SK-N-SH (cell line): ENCODE results near the gene IGFBPL1. TPM values are rescaled to one million over a fixed set of nuclear protein-coding genes. Genes with fewer than 3 reads are reported as not detected.

Experiments used
- CTCF ChIA-PET: fragments of 300-600, 350-600 bp; formaldehyde crosslinking; extraction: SDS; loops from one replicate; lab custom pipeline; 2021; lab: Yijun Ruan, JAX
- POLR2A ChIA-PET: fragments of 350-600 bp; sonication (Branson Sonifier 250); formaldehyde crosslinking; extraction: SDS; loops from one replicate; lab custom pipeline; 2020; ENCODE audit warnings: antibody characterized with exemption, inconsistent platforms; lab: Yijun Ruan, JAX
- DNase-seq: peaks from one replicate; pipeline ENCODE4 v3.0.0; 2012
- H2AFZ ChIP-seq: fragments of 200-600 bp; sonication (generic); 2 replicates; pipeline ENCODE4 v1.8.1; 2016; ENCODE audit warnings: antibody characterized with exemption, mild to moderate bottlenecking, low read depth
- H3F3A ChIP-seq: fragments of 200-600 bp; sonication (generic); replicated peaks from 2 replicates; pipeline ENCODE3; 2016; ENCODE audit warnings: antibody characterized with exemption, mild to moderate bottlenecking; ENCODE audit not compliant: insufficient read depth
- H3K27ac ChIP-seq, 2 experiments: fragments of 200-500 bp in 1 of 2; fragments of 200-600 bp in 1 of 2; sonication (Bioruptor generic) in 1 of 2; sonication (generic), shearing (Covaris generic) in 1 of 2; 2 replicates each; pipeline versions ENCODE4 v1.5.1 to v1.6.1; 2014 to 2016; ENCODE audit warnings: low read depth in 2 of 2, inconsistent platforms in 1 of 2, low read length in 1 of 2, mild to moderate bottlenecking in 1 of 2, mixed read lengths in 1 of 2
- H3K27me3 ChIP-seq: fragments of 200-600 bp; sonication (generic), shearing (Covaris generic); 2 replicates; pipeline ENCODE4 v1.6.1; 2016; ENCODE audit warnings: mixed run types; ENCODE audit not compliant: insufficient read depth
- H3K36me3 ChIP-seq, 2 experiments: fragments of 200-500 bp in 1 of 2; fragments of 200-600 bp in 1 of 2; sonication (Bioruptor generic) in 1 of 2; sonication (generic) in 1 of 2; replicated peaks in 1 of 2; 2 replicates each; pipeline versions ENCODE3 to v1.5.1; 2014 to 2016; ENCODE audit warnings: low read length in 1 of 2, mild to moderate bottlenecking in 1 of 2; ENCODE audit not compliant: insufficient read depth in 2 of 2, control insufficient read depth in 1 of 2
- H3K4me1 ChIP-seq, 2 experiments: fragments of 200-500 bp in 1 of 2; fragments of 200-600 bp in 1 of 2; sonication (Bioruptor generic) in 1 of 2; sonication (generic), shearing (Covaris generic) in 1 of 2; 2 replicates each; pipeline versions ENCODE4 v1.5.1 to v1.6.1; 2014 to 2016; ENCODE audit warnings: low read depth in 1 of 2, low read length in 1 of 2, mixed run types in 1 of 2; ENCODE audit not compliant: insufficient read depth in 2 of 2, control insufficient read depth in 1 of 2
- H3K4me2 ChIP-seq: fragments of 200-600 bp; sonication (generic), shearing (Covaris generic); 2 replicates; pipeline ENCODE4 v1.6.1; 2017; ENCODE audit warnings: mixed run types
- H3K4me3 ChIP-seq, 2 experiments: fragments of 200-500 bp in 1 of 2; fragments of 200-600 bp in 1 of 2; sonication (Bioruptor generic) in 1 of 2; sonication (generic), shearing (Covaris generic) in 1 of 2; 2 replicates each; pipeline versions ENCODE4 v1.5.1 to v1.8.1; 2014 to 2016; ENCODE audit warnings: low read depth in 2 of 2, inconsistent platforms in 1 of 2, low read length in 1 of 2, mild to moderate bottlenecking in 1 of 2, mixed read lengths in 1 of 2, moderate library complexity in 1 of 2
- H3K79me2 ChIP-seq: fragments of 200-600 bp; sonication (generic); 2 replicates; pipeline ENCODE4 v1.8.1; 2017; ENCODE audit warnings: mild to moderate bottlenecking; ENCODE audit not compliant: insufficient read depth
- H3K9ac ChIP-seq: fragments of 200-600 bp; sonication (generic); 2 replicates; pipeline ENCODE4 v1.6.1; 2017; ENCODE audit warnings: mixed run types
- H3K9me2 ChIP-seq: fragments of 200-600 bp; sonication (generic); 2 replicates; pipeline ENCODE4 v1.6.1; 2017; ENCODE audit warnings: mixed run types
- H3K9me3 ChIP-seq: fragments of 200-600 bp; sonication (generic); 2 replicates; pipeline ENCODE4 v1.6.1; 2017; ENCODE audit warnings: mixed run types, mild to moderate bottlenecking, moderate library complexity
- H4K20me1 ChIP-seq: fragments of 200-600 bp; sonication (generic); 2 replicates; pipeline ENCODE4 v1.6.1; 2017; ENCODE audit warnings: mild to moderate bottlenecking, mixed run types; ENCODE audit not compliant: insufficient read depth
- CHD2 ChIP-seq: fragments of 150-350 bp; IDR thresholded peaks from 2 replicates; pipeline ENCODE4 v1.6.1; 2018; ENCODE audit warnings: low read length; ENCODE audit not compliant: partially characterized antibody
- EZH2phosphoT487 ChIP-seq: fragments of 200-600 bp; sonication (generic); IDR thresholded peaks from 2 replicates; pipeline ENCODE4 v1.6.1; 2017; ENCODE audit warnings: low read depth, mixed run types, mild to moderate bottlenecking, antibody characterized with exemption, moderate library complexity, borderline replicate concordance
- FOSL2 ChIP-seq: IDR thresholded peaks from 2 replicates; pipeline ENCODE4 v1.4.0; 2012; ENCODE audit warnings: low read depth, mild to moderate bottlenecking, moderate library complexity, borderline replicate concordance
- GATA2 ChIP-seq: sonication (generic); formaldehyde crosslinking; IDR thresholded peaks from 2 replicates; pipeline ENCODE4 v1.5.0; 2020; ENCODE audit warnings: mild to moderate bottlenecking, missing genetic modification reagents
- MEF2A ChIP-seq: IDR thresholded peaks from 2 replicates; pipeline ENCODE4 v1.4.0; 2012; ENCODE audit warnings: low read depth, borderline replicate concordance
- NFIC ChIP-seq: IDR thresholded peaks from 2 replicates; pipeline ENCODE4 v1.4.0; 2012; ENCODE audit warnings: borderline replicate concordance
- RAD21 ChIP-seq: IDR thresholded peaks from 2 replicates; pipeline ENCODE4 v1.6.1; 2012; ENCODE audit warnings: mild to moderate bottlenecking, low read length
- RCOR1 ChIP-seq: fragments of 150-350 bp; IDR thresholded peaks from 2 replicates; pipeline ENCODE4 v1.6.1; 2017; ENCODE audit warnings: antibody characterized with exemption, low read length
- RFX5 ChIP-seq: IDR thresholded peaks from 2 replicates; pipeline ENCODE4 v1.6.1; 2012; ENCODE audit warnings: mild to moderate bottlenecking, improper control_type of control experiment, low read length
- SIN3A ChIP-seq: IDR thresholded peaks from 2 replicates; pipeline ENCODE4 v1.6.1; 2012; ENCODE audit warnings: low read depth, mild to moderate bottlenecking, low read length, moderate library complexity, borderline replicate concordance
- SMC3 ChIP-seq: IDR thresholded peaks from 2 replicates; pipeline ENCODE4 v1.6.1; 2012; ENCODE audit warnings: low read depth, low read length, improper control_type of control experiment
- TAF1 ChIP-seq: IDR thresholded peaks from 2 replicates; pipeline ENCODE4 v1.6.1; 2012; ENCODE audit warnings: low read depth, mild to moderate bottlenecking, low read length, moderate library complexity, borderline replicate concordance
- TCF12 ChIP-seq: IDR thresholded peaks from 2 replicates; pipeline ENCODE4 v1.4.0; 2012
- TEAD4 ChIP-seq: IDR thresholded peaks from 2 replicates; pipeline ENCODE4 v1.4.0; 2012; ENCODE audit warnings: mild to moderate bottlenecking, borderline replicate concordance; ENCODE audit not compliant: insufficient read depth
- YY1 ChIP-seq: IDR thresholded peaks from 2 replicates; pipeline ENCODE4 v1.4.0; 2012; ENCODE audit warnings: low read depth, mild to moderate bottlenecking
- WGBS: methylation state at CpG from one replicate; pipeline ENCODE4 v1.1.6; 2017; ENCODE audit warnings: low lambda C conversion rate; 5-methylcytosine and 5-hydroxymethylcytosine counted together
- polyA plus RNA-seq, 3 experiments: library from polyadenylated mRNA; depleted of rRNA; stranded (reverse); fragments of >200 nt; gene quantifications; 2 replicates each; pipeline ENCODE4 v1.2.3, GENCODE V29; 2012
- TF ChIP-seq, protein P1 (sequence below): IDR thresholded peaks from 2 replicates; pipeline ENCODE4 v1.6.1; 2012; ENCODE audit warnings: mild to moderate bottlenecking, low read depth, low read length, moderate library complexity
- TF ChIP-seq, protein P2 (sequence below): IDR thresholded peaks from 2 replicates; pipeline ENCODE4; 2012
- TF ChIP-seq, protein P3 (sequence below): IDR thresholded peaks from 2 replicates; pipeline ENCODE4 v1.4.0; 2012; ENCODE audit warnings: low read depth
- TF ChIP-seq, protein P4 (sequence below): fragments of 150-350 bp; IDR thresholded peaks from 2 replicates; pipeline ENCODE4 v1.6.1; 2017; ENCODE audit warnings: antibody characterized with exemption, low read length, low read depth, borderline replicate concordance

Gene IGFBPL1
- polyA plus RNA-seq, 1 of the 3 experiments (the other 2 are of a cell fraction), result 0.41 TPM

- Histone ChIP-seq H4K20me1 (no peaks in the 10 kb centered on the region), H3K9me3 (no peaks in the 10 kb centered on the region), H3K4me2 (no peak overlapping the region), H3K79me2 (no peaks in the 10 kb centered on the region), H3K9me2 (no peaks in the 10 kb centered on the region), H3K4me3 (no peak overlapping the region), H2AFZ (no peak overlapping the region), H3K27me3 (no peaks in the 10 kb centered on the region), H3K27ac (no peak overlapping the region), H3F3A (no peaks in the 10 kb centered on the region), H3K9ac (no peak overlapping the region), H3K36me3 (no peaks in the 10 kb centered on the region), H3K4me1 (no peaks in the 10 kb centered on the region)
- TF ChIP-seq MEF2A (no peak), FOSL2 (no peak), TCF12 (no peak), SIN3A (no peak), TEAD4 (no peak), RFX5 (no peak), GATA2 (no peak), NFIC (no peak)
- TF ChIP-seq, protein P1, sequence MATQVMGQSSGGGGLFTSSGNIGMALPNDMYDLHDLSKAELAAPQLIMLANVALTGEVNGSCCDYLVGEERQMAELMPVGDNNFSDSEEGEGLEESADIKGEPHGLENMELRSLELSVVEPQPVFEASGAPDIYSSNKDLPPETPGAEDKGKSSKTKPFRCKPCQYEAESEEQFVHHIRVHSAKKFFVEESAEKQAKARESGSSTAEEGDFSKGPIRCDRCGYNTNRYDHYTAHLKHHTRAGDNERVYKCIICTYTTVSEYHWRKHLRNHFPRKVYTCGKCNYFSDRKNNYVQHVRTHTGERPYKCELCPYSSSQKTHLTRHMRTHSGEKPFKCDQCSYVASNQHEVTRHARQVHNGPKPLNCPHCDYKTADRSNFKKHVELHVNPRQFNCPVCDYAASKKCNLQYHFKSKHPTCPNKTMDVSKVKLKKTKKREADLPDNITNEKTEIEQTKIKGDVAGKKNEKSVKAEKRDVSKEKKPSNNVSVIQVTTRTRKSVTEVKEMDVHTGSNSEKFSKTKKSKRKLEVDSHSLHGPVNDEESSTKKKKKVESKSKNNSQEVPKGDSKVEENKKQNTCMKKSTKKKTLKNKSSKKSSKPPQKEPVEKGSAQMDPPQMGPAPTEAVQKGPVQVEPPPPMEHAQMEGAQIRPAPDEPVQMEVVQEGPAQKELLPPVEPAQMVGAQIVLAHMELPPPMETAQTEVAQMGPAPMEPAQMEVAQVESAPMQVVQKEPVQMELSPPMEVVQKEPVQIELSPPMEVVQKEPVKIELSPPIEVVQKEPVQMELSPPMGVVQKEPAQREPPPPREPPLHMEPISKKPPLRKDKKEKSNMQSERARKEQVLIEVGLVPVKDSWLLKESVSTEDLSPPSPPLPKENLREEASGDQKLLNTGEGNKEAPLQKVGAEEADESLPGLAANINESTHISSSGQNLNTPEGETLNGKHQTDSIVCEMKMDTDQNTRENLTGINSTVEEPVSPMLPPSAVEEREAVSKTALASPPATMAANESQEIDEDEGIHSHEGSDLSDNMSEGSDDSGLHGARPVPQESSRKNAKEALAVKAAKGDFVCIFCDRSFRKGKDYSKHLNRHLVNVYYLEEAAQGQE, result no peak
- TF ChIP-seq, protein P2, sequence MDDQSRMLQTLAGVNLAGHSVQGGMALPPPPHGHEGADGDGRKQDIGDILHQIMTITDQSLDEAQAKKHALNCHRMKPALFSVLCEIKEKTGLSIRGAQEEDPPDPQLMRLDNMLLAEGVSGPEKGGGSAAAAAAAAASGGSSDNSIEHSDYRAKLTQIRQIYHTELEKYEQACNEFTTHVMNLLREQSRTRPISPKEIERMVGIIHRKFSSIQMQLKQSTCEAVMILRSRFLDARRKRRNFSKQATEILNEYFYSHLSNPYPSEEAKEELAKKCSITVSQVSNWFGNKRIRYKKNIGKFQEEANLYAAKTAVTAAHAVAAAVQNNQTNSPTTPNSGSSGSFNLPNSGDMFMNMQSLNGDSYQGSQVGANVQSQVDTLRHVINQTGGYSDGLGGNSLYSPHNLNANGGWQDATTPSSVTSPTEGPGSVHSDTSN, result no peak
- TF ChIP-seq, protein P3, sequence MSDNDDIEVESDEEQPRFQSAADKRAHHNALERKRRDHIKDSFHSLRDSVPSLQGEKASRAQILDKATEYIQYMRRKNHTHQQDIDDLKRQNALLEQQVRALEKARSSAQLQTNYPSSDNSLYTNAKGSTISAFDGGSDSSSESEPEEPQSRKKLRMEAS, result no peak
- ChIA-PET CTCF (interaction anchor here (0.9 to 3.8 kb wide), 2 partner anchors 10 to 14 kb away, joined by 3 to 22 read pairs; no protein-coding TSS in a partner anchor), POLR2A (no interaction called here)
- DNase-seq, result no peak
- WGBS, result 68% methylated on average over 7 of the region's 7 CpGs
Observed at GRCh38 chr9:38443181-38443580, 18.9 kb upstream of the IGFBPL1 start.

GRCh38 chr9:38442473-38443096 is 18.3 kb upstream of the IGFBPL1 start:
- Histone ChIP-seq H3K27me3 (no peaks in the 10 kb centered on the region), H3K9ac (no peak overlapping the region), H3K9me3 (no peaks in the 10 kb centered on the region), H4K20me1 (no peaks in the 10 kb centered on the region), H3K4me3 (no peak overlapping the region), H3F3A (no peaks in the 10 kb centered on the region), H3K9me2 (no peaks in the 10 kb centered on the region), H3K36me3 (no peaks in the 10 kb centered on the region), H3K79me2 (no peaks in the 10 kb centered on the region), H3K27ac (no peak overlapping the region), H3K4me2 (no peak overlapping the region), H2AFZ (no peak overlapping the region), H3K4me1 (no peaks in the 10 kb centered on the region)
- no peak for DNase-seq
- ChIA-PET POLR2A (no interaction called here), CTCF (interaction anchor here (0.9 to 3.8 kb wide), 3 partner anchors 10 to 26 kb away, joined by 3 to 22 read pairs (median 3); no protein-coding TSS in a partner anchor)
- 35% methylated on average over 3 of the region's 8 CpGs for WGBS
- TF ChIP-seq EZH2phosphoT487, result no peak
- TF ChIP-seq TAF1, result no peak
- no peak for TF ChIP-seq RAD21
- TF ChIP-seq RCOR1, result no peak
- no peak for TF ChIP-seq CHD2
- no peak for TF ChIP-seq YY1
- TF ChIP-seq TEAD4, result no peak
- TF ChIP-seq, protein P4, sequence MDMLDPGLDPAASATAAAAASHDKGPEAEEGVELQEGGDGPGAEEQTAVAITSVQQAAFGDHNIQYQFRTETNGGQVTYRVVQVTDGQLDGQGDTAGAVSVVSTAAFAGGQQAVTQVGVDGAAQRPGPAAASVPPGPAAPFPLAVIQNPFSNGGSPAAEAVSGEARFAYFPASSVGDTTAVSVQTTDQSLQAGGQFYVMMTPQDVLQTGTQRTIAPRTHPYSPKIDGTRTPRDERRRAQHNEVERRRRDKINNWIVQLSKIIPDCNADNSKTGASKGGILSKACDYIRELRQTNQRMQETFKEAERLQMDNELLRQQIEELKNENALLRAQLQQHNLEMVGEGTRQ, result no peak
- TF ChIP-seq, protein P3, result no peak
- TF ChIP-seq SIN3A, result no peak
- no peak for TF ChIP-seq SMC3
